Mucosa of gallbladder (tissue), 1 donor: ENCODE measurements around the gene METTL9. TPM values are rescaled to one million over a fixed set of nuclear protein-coding genes. Genes with fewer than 3 reads are reported as not detected.
"Not testable (repeated sequence)": the region's sequence is repeated elsewhere in the genome, so short reads cannot be mapped to it uniquely, and the experiment has no call there.

ENCODE experiments used
- DNase-seq: peaks from one replicate; pipeline ENCODE4 v3.0.0-alpha.2; 2020; ENCODE audit warnings: low spot score
- total RNA-seq: library from RNA; stranded (reverse); gene quantifications from one replicate; pipeline ENCODE4 v1.2.1, GENCODE V29; 2021
- donor health status: DM: no; HTN: no; CAD: no.

Gene METTL9
- total RNA-seq, 1 donor from 2014 or later, result 72.1 TPM

GRCh38 chr16:21610006-21610544 lies 10.7 kb downstream of the METTL9 start:
- DNase-seq, result no peak

- DNase-seq, result no peak
Measured at GRCh38 chr16:21610766-21611165, 11.4 kb downstream of the METTL9 start.

GRCh38 chr16:21611198-21611555 lies 11.8 kb downstream of the METTL9 start:
- DNase-seq, result no peak

- DNase-seq, result no peak
Measured at GRCh38 chr16:21611556-21612384, 12.4 kb downstream of the METTL9 start.

- DNase-seq, result no peak
Measured at GRCh38 chr16:21613361-21613760, 14.0 kb downstream of the METTL9 start.

- DNase-seq, result no peak
Measured at GRCh38 chr16:21613781-21614180, 14.4 kb downstream of the METTL9 start.

- DNase-seq, result no peak
Measured at GRCh38 chr16:21614896-21615295, 15.5 kb downstream of the METTL9 start.

- DNase-seq, result no peak
Measured at GRCh38 chr16:21617607-21618006, 18.2 kb downstream of the METTL9 start.

GRCh38 chr16:21618281-21618680 lies 18.9 kb downstream of the METTL9 start:
- DNase-seq, result no peak

- no peak for DNase-seq
Measured at GRCh38 chr16:21619765-21620425, 20.5 kb downstream of the METTL9 start.

- no peak for DNase-seq
Measured at GRCh38 chr16:21620592-21620991, 21.2 kb downstream of the METTL9 start.

- no peak for DNase-seq
Measured at GRCh38 chr16:21622545-21622944, 23.2 kb downstream of the METTL9 start.

- no peak for DNase-seq
Measured at GRCh38 chr16:21625026-21625425, 25.6 kb downstream of the METTL9 start.

- DNase-seq, result no peak
Measured at GRCh38 chr16:21626659-21627277, 27.4 kb downstream of the METTL9 start.

GRCh38 chr16:21628121-21628726 lies 28.8 kb downstream of the METTL9 start:
- no peak for DNase-seq

- no peak for DNase-seq
Measured at GRCh38 chr16:21628772-21629171, 29.4 kb downstream of the METTL9 start.

- DNase-seq, result not testable (repeated sequence)
Measured at GRCh38 chr16:21629616-21630539, 30.5 kb downstream of the METTL9 start.

GRCh38 chr16:21630866-21631265 lies 31.5 kb downstream of the METTL9 start:
- not testable (repeated sequence) for DNase-seq

GRCh38 chr16:21631376-21631775 lies 32.0 kb downstream of the METTL9 start:
- DNase-seq, result not testable (repeated sequence)

- not testable (repeated sequence) for DNase-seq
Measured at GRCh38 chr16:21631951-21632575, 32.7 kb downstream of the METTL9 start.
